Neural progenitor cell (in vitro differentiated cells): ENCODE measurements around the gene QARS1. TPM values are rescaled to one million over a fixed set of nuclear protein-coding genes. Genes with fewer than 3 reads are reported as not detected.

Experiments
- DNase-seq: peaks from one replicate; pipeline ENCODE4 v3.0.0-alpha.2; 2016; ENCODE audit warnings: low spot score
- H2AFZ ChIP-seq: fragments of 200-600 bp; sonication (generic); replicated peaks from 2 replicates; pipeline ENCODE4 v1.6.1; 2016; ENCODE audit warnings: antibody characterized with exemption
- H3F3A ChIP-seq: fragments of 200-600 bp; sonication (generic); 2 replicates; pipeline ENCODE4 v1.6.1; 2016; ENCODE audit warnings: antibody characterized with exemption, low read depth
- H3K27ac ChIP-seq: fragments of 200-600 bp; sonication (generic); 2 replicates; pipeline ENCODE4 v1.5.1; 2016; ENCODE audit warnings: mild to moderate bottlenecking
- H3K27me3 ChIP-seq: fragments of 200-600 bp; sonication (generic); 2 replicates; pipeline ENCODE4 v1.6.1; 2016; ENCODE audit warnings: mild to moderate bottlenecking, moderate library complexity
- H3K36me3 ChIP-seq: fragments of 200-600 bp; sonication (generic); 2 replicates; pipeline ENCODE4 v1.5.1; 2016
- H3K4me1 ChIP-seq: fragments of 200-600 bp; sonication (generic); 2 replicates; pipeline ENCODE4 v1.6.1; 2016; ENCODE audit warnings: mixed run types
- H3K4me2 ChIP-seq: fragments of 200-600 bp; sonication (generic); 2 replicates; pipeline ENCODE4 v1.6.1; 2016
- H3K4me3 ChIP-seq: fragments of 200-600 bp; sonication (generic); 2 replicates; pipeline ENCODE4 v1.5.1; 2016
- H3K79me2 ChIP-seq: fragments of 200-600 bp; sonication (generic); 2 replicates; pipeline ENCODE4 v1.6.1; 2016; ENCODE audit warnings: low read depth
- H3K9ac ChIP-seq: fragments of 200-600 bp; sonication (generic); 2 replicates; pipeline ENCODE4 v1.6.1; 2016
- H3K9me3 ChIP-seq: fragments of 200-600 bp; sonication (generic); 2 replicates; pipeline ENCODE4 v1.5.1; 2016; ENCODE audit warnings: low read depth
- H4K20me1 ChIP-seq: fragments of 200-600 bp; sonication (generic); 2 replicates; pipeline ENCODE4 v1.6.1; 2016; ENCODE audit warnings: low read depth
- H3K27ac Mint-ChIP-seq: 3 replicates; pipeline ENCODE4 v1.8.0; 2021; ENCODE audit warnings: mixed read lengths
- H3K27me3 Mint-ChIP-seq: 2 replicates; pipeline ENCODE4 v1.8.0; 2022; ENCODE audit warnings: low read depth, mild to moderate bottlenecking, inconsistent platforms, moderate library complexity, mixed read lengths; ENCODE audit not compliant: insufficient read depth
- H3K36me3 Mint-ChIP-seq: 3 replicates; pipeline ENCODE4 v1.8.0; 2021; ENCODE audit warnings: mixed read lengths
- H3K4me1 Mint-ChIP-seq: 3 replicates; pipeline ENCODE4 v1.8.0; 2021; ENCODE audit warnings: mixed read lengths
- H3K4me3 Mint-ChIP-seq: 3 replicates; pipeline ENCODE4 v1.8.0; 2021; ENCODE audit warnings: mild to moderate bottlenecking, moderate library complexity, mixed read lengths
- H3K9me3 Mint-ChIP-seq: 3 replicates; pipeline ENCODE4 v1.8.0; 2020; ENCODE audit warnings: mixed read lengths
- EZH2 ChIP-seq: fragments of 200-600 bp; sonication (generic); IDR thresholded peaks from 2 replicates; pipeline ENCODE4 v1.6.1; 2017; ENCODE audit warnings: antibody characterized with exemption, mild to moderate bottlenecking, moderate library complexity
- EZH2phosphoT487 ChIP-seq: fragments of 200-600 bp; sonication (generic); IDR thresholded peaks from 2 replicates; pipeline ENCODE4 v1.6.1; 2017; ENCODE audit warnings: antibody characterized with exemption
- total RNA-seq: library from RNA; depleted of rRNA; stranded (reverse); fragments of >200 nt; gene quantifications from 2 replicates; pipeline ENCODE4 v1.2.3, GENCODE V29; 2015; ENCODE audit warnings: low replicate concordance
- TF ChIP-seq, protein P1 (sequence below): fragments of 200-600 bp; sonication (generic); IDR thresholded peaks from 2 replicates; pipeline ENCODE4 v1.5.1; 2017; ENCODE audit warnings: antibody characterized with exemption, mild to moderate bottlenecking

The QARS1 gene
- total RNA-seq, 1 donor from 2014 or later, result 240 TPM

DNA sequence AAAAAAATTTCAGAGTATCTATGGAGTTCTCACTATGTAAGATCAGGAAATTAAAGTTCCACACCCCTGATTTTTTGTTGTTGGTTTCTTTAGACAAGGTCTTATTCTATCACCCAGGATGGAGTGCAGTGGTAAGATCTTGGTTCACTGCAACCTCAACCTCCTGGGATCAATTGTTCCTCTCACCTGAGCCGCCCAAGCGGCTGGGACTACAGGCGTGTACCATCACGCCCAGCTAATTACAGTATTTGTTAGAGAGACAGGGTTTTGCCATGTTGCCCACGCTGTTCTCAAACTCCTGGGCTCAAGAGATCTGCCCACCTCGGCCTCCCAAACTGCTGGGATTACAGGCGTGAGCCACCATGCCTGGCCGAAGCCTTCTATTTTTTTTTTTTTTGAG, 23.1 kb downstream of the QARS1 start:
- no peaks in the 10 kb centered on the region for H3K9me3 Mint-ChIP-seq
- no peak overlapping the region for H3K4me3 ChIP-seq
- no peak overlapping the region for H3K9ac ChIP-seq
- H3K4me3 Mint-ChIP-seq, result no peak overlapping the region
- peaks cover 13% of the 10 kb centered on the region for H3F3A ChIP-seq
- no peaks in the 10 kb centered on the region for H3K36me3 ChIP-seq
- H3K9me3 ChIP-seq, result no peaks in the 10 kb centered on the region
- no peak for DNase-seq
- H3K4me1 Mint-ChIP-seq, result no peaks in the 10 kb centered on the region
- H3K27me3 ChIP-seq, result no peaks in the 10 kb centered on the region
- no peak overlapping the region for H3K4me2 ChIP-seq
- H3K79me2 ChIP-seq, result peaks cover 99% of the 10 kb centered on the region
- TF ChIP-seq, protein P1, sequence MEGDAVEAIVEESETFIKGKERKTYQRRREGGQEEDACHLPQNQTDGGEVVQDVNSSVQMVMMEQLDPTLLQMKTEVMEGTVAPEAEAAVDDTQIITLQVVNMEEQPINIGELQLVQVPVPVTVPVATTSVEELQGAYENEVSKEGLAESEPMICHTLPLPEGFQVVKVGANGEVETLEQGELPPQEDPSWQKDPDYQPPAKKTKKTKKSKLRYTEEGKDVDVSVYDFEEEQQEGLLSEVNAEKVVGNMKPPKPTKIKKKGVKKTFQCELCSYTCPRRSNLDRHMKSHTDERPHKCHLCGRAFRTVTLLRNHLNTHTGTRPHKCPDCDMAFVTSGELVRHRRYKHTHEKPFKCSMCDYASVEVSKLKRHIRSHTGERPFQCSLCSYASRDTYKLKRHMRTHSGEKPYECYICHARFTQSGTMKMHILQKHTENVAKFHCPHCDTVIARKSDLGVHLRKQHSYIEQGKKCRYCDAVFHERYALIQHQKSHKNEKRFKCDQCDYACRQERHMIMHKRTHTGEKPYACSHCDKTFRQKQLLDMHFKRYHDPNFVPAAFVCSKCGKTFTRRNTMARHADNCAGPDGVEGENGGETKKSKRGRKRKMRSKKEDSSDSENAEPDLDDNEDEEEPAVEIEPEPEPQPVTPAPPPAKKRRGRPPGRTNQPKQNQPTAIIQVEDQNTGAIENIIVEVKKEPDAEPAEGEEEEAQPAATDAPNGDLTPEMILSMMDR, result no peak
- TF ChIP-seq EZH2phosphoT487 (no peak), EZH2 (no peak)
- H2AFZ ChIP-seq, result no peak overlapping the region
- H3K4me1 ChIP-seq, result no peaks in the 10 kb centered on the region
- H3K27ac ChIP-seq, result peak overlapping the region; percentile 19
- peaks cover 92% of the 10 kb centered on the region for H4K20me1 ChIP-seq
- peaks cover 7% of the 10 kb centered on the region for H3K36me3 Mint-ChIP-seq
- no peaks in the 10 kb centered on the region for H3K27me3 Mint-ChIP-seq
- no peak overlapping the region for H3K27ac Mint-ChIP-seq

DNA sequence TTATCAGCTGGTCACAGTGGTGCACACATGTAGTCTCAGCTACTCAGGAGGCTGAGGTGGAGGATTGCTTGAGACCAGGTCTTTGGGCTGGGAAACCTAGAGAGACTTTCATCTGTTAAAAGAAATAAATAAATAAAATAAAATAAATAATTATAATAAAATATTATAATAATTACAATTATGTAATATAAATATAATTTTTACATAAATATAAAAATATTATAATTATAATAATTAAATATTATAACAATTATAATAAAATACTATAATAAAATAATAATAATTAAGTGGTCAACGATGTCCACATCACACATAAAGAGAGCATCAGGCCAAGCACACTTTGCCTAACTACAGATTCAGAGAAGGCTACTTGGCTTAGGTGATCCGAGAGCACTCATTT, 25.3 kb downstream of the QARS1 start:
- no peak overlapping the region for H3K27ac ChIP-seq
- H3K9ac ChIP-seq, result no peak overlapping the region
- H4K20me1 ChIP-seq, result peaks cover 80% of the 10 kb centered on the region
- H2AFZ ChIP-seq, result no peak overlapping the region
- H3K4me1 ChIP-seq, result no peaks in the 10 kb centered on the region
- no peak overlapping the region for H3K4me2 ChIP-seq
- no peaks in the 10 kb centered on the region for H3K27me3 Mint-ChIP-seq
- DNase-seq, result no peak
- no peak overlapping the region for H3K4me3 Mint-ChIP-seq
- no peak overlapping the region for H3K4me3 ChIP-seq
- TF ChIP-seq, protein P1, result no peak
- TF ChIP-seq EZH2phosphoT487, result no peak
- TF ChIP-seq EZH2, result no peak
- no peaks in the 10 kb centered on the region for H3K9me3 Mint-ChIP-seq
- peaks cover 10% of the 10 kb centered on the region for H3K36me3 Mint-ChIP-seq
- peaks cover 8% of the 10 kb centered on the region for H3F3A ChIP-seq
- H3K79me2 ChIP-seq, result peaks cover 98% of the 10 kb centered on the region
- H3K4me1 Mint-ChIP-seq, result no peaks in the 10 kb centered on the region
- no peak overlapping the region for H3K27ac Mint-ChIP-seq
- H3K27me3 ChIP-seq, result no peaks in the 10 kb centered on the region
- no peaks in the 10 kb centered on the region for H3K36me3 ChIP-seq
- H3K9me3 ChIP-seq, result no peaks in the 10 kb centered on the region

DNA sequence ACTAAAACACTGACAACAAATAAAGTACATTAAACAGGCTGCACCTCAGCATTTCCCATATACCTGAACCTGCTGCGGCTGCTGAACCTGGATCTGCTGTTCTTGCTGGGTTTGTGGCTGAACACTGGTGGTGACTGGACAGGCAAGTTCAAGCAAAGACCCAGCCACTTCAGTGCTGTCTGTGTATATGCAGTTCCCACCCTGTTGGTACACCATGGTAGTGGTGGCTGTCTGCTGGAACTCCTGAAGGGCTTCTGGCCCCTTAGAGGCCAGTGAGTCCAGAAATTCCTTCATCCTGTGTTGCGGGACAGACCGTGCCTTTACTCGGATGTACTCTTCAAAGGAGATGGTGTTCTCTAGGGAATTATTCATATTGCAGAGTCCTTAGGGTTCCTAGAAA, 27.9 kb downstream of the QARS1 start:
- Histone ChIP-seq H3K4me3 (no peak overlapping the region), H3F3A (peaks cover 8% of the 10 kb centered on the region), H2AFZ (no peak overlapping the region), H4K20me1 (peaks cover 54% of the 10 kb centered on the region), H3K4me2 (no peak overlapping the region), H3K4me1 (no peaks in the 10 kb centered on the region), H3K79me2 (peaks cover 95% of the 10 kb centered on the region), H3K27me3 (no peaks in the 10 kb centered on the region), H3K9ac (no peak overlapping the region), H3K9me3 (no peaks in the 10 kb centered on the region), H3K36me3 (no peaks in the 10 kb centered on the region), H3K27ac (no peak overlapping the region)
- Mint-ChIP-seq H3K27me3 (no peaks in the 10 kb centered on the region), H3K36me3 (peaks cover 13% of the 10 kb centered on the region), H3K4me1 (no peaks in the 10 kb centered on the region), H3K9me3 (no peaks in the 10 kb centered on the region), H3K4me3 (no peak overlapping the region), H3K27ac (no peak overlapping the region)
- no peak for DNase-seq
- TF ChIP-seq, protein P1, result no peak

DNA sequence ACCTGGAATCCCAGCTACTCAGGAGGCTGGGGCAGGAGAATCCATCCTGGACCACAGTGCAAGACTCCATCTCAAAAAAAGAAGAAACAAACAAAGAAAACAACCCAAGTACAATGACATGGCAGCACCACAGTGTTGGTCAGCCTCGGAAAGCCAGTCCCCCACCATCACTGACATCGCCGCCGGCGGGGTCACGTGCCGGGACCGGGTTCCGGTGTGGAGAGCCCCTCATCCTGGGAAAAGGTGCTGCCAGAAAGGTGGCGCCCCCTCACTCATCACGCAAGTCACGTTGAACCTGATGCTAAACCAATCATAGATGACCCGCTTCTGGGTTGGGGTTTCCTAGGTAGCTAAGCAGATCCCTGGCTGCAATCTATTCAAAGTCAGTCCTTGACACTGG, 28.4 kb downstream of the QARS1 start:
- Histone ChIP-seq H3K4me3 (no peak overlapping the region), H3K9me3 (no peaks in the 10 kb centered on the region), H3K79me2 (peaks cover 95% of the 10 kb centered on the region), H3K27ac (no peak overlapping the region), H3F3A (peaks cover 8% of the 10 kb centered on the region), H3K36me3 (no peaks in the 10 kb centered on the region), H3K9ac (no peak overlapping the region), H2AFZ (no peak overlapping the region), H3K4me1 (no peaks in the 10 kb centered on the region), H3K4me2 (no peak overlapping the region), H3K27me3 (no peaks in the 10 kb centered on the region), H4K20me1 (peaks cover 52% of the 10 kb centered on the region)
- H3K4me3 Mint-ChIP-seq, result no peak overlapping the region
- no peak overlapping the region for H3K27ac Mint-ChIP-seq
- peaks cover 2% of the 10 kb centered on the region for H3K27me3 Mint-ChIP-seq
- H3K4me1 Mint-ChIP-seq, result no peaks in the 10 kb centered on the region
- no peak for DNase-seq
- H3K36me3 Mint-ChIP-seq, result peaks cover 17% of the 10 kb centered on the region
- TF ChIP-seq EZH2phosphoT487 (no peak), EZH2 (no peak)
- TF ChIP-seq, protein P1, result no peak
- H3K9me3 Mint-ChIP-seq, result no peaks in the 10 kb centered on the region
